Nephron progenitor cell (in vitro differentiated cells): Measurements from ENCODE around the gene METTL8.

ENCODE experiments used
- DNase-seq: peaks from one replicate; pipeline ENCODE4 v3.0.0; 2021
- H3K27ac Mint-ChIP-seq: 2 replicates; pipeline ENCODE4 v1.8.0; 2021; ENCODE audit warnings: mild to moderate bottlenecking, moderate library complexity, mixed read lengths
- H3K27me3 Mint-ChIP-seq: 2 replicates; pipeline ENCODE4 v1.8.0; 2021; ENCODE audit warnings: mild to moderate bottlenecking, low read depth, mixed read lengths; ENCODE audit not compliant: poor library complexity
- H3K36me3 Mint-ChIP-seq: 2 replicates; pipeline ENCODE4 v1.8.0; 2021; ENCODE audit warnings: low read depth, mixed read lengths
- H3K4me1 Mint-ChIP-seq: 2 replicates; pipeline ENCODE4 v1.8.0; 2021; ENCODE audit warnings: mixed read lengths
- H3K4me3 Mint-ChIP-seq: 2 replicates; pipeline ENCODE4 v1.8.0; 2021; ENCODE audit warnings: mild to moderate bottlenecking, moderate library complexity, mixed read lengths
- H3K9me3 Mint-ChIP-seq: 2 replicates; pipeline ENCODE4 v1.8.0; 2021; ENCODE audit warnings: mild to moderate bottlenecking, moderate library complexity, mixed read lengths
- TF ChIP-seq, protein P1 (sequence below): fragments of 200-600 bp; sonication (generic); IDR thresholded peaks from 2 replicates; pipeline ENCODE4 v1.5.0; 2021; ENCODE audit warnings: antibody characterized with exemption

Gene METTL8

DNA sequence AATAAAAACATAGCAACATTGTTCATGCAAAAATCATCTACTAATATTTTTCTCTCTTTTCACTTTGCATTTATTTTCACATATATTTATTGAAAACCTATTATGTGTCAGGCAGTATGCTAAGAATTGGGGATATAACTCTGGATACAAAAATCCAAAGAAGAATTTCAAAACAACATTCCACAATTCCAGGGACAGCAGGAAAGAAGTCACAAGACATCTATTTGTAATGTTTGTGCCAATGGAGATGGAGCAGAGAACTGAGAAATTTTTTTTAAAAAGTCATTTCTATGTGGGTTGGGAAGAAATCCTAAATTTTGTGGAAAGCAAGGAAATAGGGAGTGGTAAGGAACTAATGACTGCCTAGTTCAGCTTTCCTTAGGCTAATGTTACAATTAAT is 144.5 kb downstream of the METTL8 start:
- Mint-ChIP-seq H3K36me3 (no peaks in the 10 kb centered on the region), H3K27me3 (peaks cover 4% of the 10 kb centered on the region), H3K9me3 (no peaks in the 10 kb centered on the region), H3K4me3 (no peak overlapping the region), H3K4me1 (peaks cover 3% of the 10 kb centered on the region), H3K27ac (peak overlapping the region; percentile 74)
- DNase-seq: no peak
- TF ChIP-seq, protein P1, sequence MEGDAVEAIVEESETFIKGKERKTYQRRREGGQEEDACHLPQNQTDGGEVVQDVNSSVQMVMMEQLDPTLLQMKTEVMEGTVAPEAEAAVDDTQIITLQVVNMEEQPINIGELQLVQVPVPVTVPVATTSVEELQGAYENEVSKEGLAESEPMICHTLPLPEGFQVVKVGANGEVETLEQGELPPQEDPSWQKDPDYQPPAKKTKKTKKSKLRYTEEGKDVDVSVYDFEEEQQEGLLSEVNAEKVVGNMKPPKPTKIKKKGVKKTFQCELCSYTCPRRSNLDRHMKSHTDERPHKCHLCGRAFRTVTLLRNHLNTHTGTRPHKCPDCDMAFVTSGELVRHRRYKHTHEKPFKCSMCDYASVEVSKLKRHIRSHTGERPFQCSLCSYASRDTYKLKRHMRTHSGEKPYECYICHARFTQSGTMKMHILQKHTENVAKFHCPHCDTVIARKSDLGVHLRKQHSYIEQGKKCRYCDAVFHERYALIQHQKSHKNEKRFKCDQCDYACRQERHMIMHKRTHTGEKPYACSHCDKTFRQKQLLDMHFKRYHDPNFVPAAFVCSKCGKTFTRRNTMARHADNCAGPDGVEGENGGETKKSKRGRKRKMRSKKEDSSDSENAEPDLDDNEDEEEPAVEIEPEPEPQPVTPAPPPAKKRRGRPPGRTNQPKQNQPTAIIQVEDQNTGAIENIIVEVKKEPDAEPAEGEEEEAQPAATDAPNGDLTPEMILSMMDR: no peak

- TF ChIP-seq, protein P1: no peak
- Mint-ChIP-seq H3K4me1 (peaks cover 3% of the 10 kb centered on the region), H3K27ac (no peak overlapping the region), H3K9me3 (no peaks in the 10 kb centered on the region), H3K36me3 (no peaks in the 10 kb centered on the region), H3K27me3 (peaks cover 8% of the 10 kb centered on the region), H3K4me3 (no peak overlapping the region)
- no peak for DNase-seq
Observed at GRCh38 chr2:171287611-171288010, 146.2 kb downstream of the METTL8 start.

GRCh38 chr2:171287036-171287571 is 146.7 kb downstream of the METTL8 start:
- peaks cover 8% of the 10 kb centered on the region for H3K27me3 Mint-ChIP-seq
- H3K4me1 Mint-ChIP-seq: peaks cover 3% of the 10 kb centered on the region
- H3K4me3 Mint-ChIP-seq: no peak overlapping the region
- no peaks in the 10 kb centered on the region for H3K9me3 Mint-ChIP-seq
- no peak for DNase-seq
- TF ChIP-seq, protein P1: no peak
- H3K27ac Mint-ChIP-seq: no peak overlapping the region
- H3K36me3 Mint-ChIP-seq: no peaks in the 10 kb centered on the region

- Mint-ChIP-seq H3K4me1 (no peaks in the 10 kb centered on the region), H3K27me3 (peaks cover 4% of the 10 kb centered on the region), H3K4me3 (no peak overlapping the region), H3K9me3 (peaks cover 9% of the 10 kb centered on the region), H3K27ac (no peak overlapping the region), H3K36me3 (no peaks in the 10 kb centered on the region)
- TF ChIP-seq, protein P1: no peak
- no peak for DNase-seq
Observed at GRCh38 chr2:171281110-171281509, 152.7 kb downstream of the METTL8 start.

GRCh38 chr2:171279983-171280790 is 153.6 kb downstream of the METTL8 start:
- DNase-seq: no peak
- no peaks in the 10 kb centered on the region for H3K36me3 Mint-ChIP-seq
- peak overlapping the region; percentile 53 for H3K27ac Mint-ChIP-seq
- no peaks in the 10 kb centered on the region for H3K4me1 Mint-ChIP-seq
- TF ChIP-seq, protein P1: no peak
- no peak overlapping the region for H3K4me3 Mint-ChIP-seq
- H3K9me3 Mint-ChIP-seq: peaks cover 9% of the 10 kb centered on the region
- peaks cover 4% of the 10 kb centered on the region for H3K27me3 Mint-ChIP-seq

DNA sequence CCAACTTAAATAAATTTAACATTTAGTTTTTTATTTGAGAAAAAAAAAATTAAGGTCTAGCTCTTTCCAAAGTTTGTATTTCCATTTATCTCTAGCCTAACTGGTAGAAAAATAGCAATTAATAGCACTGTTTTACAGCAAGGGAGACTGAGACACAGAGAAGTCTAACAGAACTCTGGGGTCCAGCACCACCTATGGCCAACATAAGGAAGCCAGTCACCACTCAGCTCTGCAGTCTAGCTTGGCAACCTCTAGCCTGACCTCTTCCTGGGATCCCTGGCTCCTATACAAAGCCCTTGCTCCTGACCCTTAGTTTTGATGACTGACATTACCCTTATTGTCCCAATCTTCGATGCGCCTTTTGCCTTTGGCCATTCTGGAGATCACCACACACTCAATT is 159.0 kb downstream of the METTL8 start:
- TF ChIP-seq, protein P1: no peak
- peaks cover 9% of the 10 kb centered on the region for H3K9me3 Mint-ChIP-seq
- no peaks in the 10 kb centered on the region for H3K27me3 Mint-ChIP-seq
- H3K36me3 Mint-ChIP-seq: no peaks in the 10 kb centered on the region
- H3K4me1 Mint-ChIP-seq: no peaks in the 10 kb centered on the region
- H3K27ac Mint-ChIP-seq: no peak overlapping the region
- H3K4me3 Mint-ChIP-seq: no peak overlapping the region
- DNase-seq: no peak
